ENCODE results near the gene ZNF280A. TPM values are rescaled to one million over a fixed set of nuclear protein-coding genes. Genes with fewer than 3 reads are reported as not detected.

ZNF280A gene
- total and polyA plus RNA-seq, 2 of the 8 experiments (the other 6 are each of a cell fraction or from before 2014, with no cell fraction given) = 0.09 to 0.61 TPM

GRCh38 chr22:22478470-22478869 lies 41.6 kb downstream of the ZNF280A start:
- Histone ChIP-seq H2BK12ac (ENCODE audit: low read depth, low read length) (no peak overlapping the region), H2AK5ac (ENCODE audit: low read depth, low read length) (no peak overlapping the region), H2AFZ (ENCODE audit: low read length) (no peak overlapping the region), H3K56ac (replicated peaks; ENCODE audit: insufficient read length, low read depth, low read length) (no peak overlapping the region), H2BK15ac (ENCODE audit: low read length) (no peak overlapping the region), H4K8ac (ENCODE audit: extremely low read depth, insufficient read depth, low read length) (no peak overlapping the region), H2BK20ac (ENCODE audit: low read length) (no peak overlapping the region), H3K36me3 (ENCODE audit: control insufficient read depth in 2 of 4, insufficient read depth in 4 of 4, low read length in 3 of 4) (no peaks in the 10 kb centered on the region), H3K23ac (ENCODE audit: insufficient read length) (no peak overlapping the region), H3K23me2 (ENCODE audit: low read depth, low read length) (no peaks in the 10 kb centered on the region), H4K91ac (replicated peaks; ENCODE audit: insufficient read length, low read length) (no peak overlapping the region), H3K4me3 (ENCODE audit: extremely low read depth in 1 of 4, insufficient read depth in 2 of 4, low read depth in 3 of 4, low read length in 4 of 4) (no peak overlapping the region), H3K18ac (ENCODE audit: extremely low read depth, low read length) (no peak overlapping the region), H2BK5ac (ENCODE audit: low read depth, low read length) (no peak overlapping the region), H4K20me1 (replicated peaks in 1 of 2; ENCODE audit: control insufficient read depth in 1 of 2, insufficient read depth in 2 of 2, low read length in 2 of 2) (no peaks in the 10 kb centered on the region), H3K9me3 (ENCODE audit: insufficient read depth in 2 of 2, low read depth in 1 of 2, low read length in 1 of 2) (no peaks in the 10 kb centered on the region), H3K27ac (ENCODE audit: low read depth, low read length) (no peak overlapping the region), H3K79me1 (ENCODE audit: low read depth, low read length) (no peaks in the 10 kb centered on the region), H3K4me2 (ENCODE audit: insufficient read depth in 1 of 2, low read depth in 2 of 2, low read length in 2 of 2) (no peak overlapping the region), H3K9ac (replicated peaks in 1 of 4; ENCODE audit: extremely low read depth in 1 of 4, low read depth in 3 of 4, low read length in 3 of 4) (no peak overlapping the region), H2BK120ac (replicated peaks; ENCODE audit: low read depth, low read length) (no peak overlapping the region), H3K14ac (ENCODE audit: insufficient read length) (no peak overlapping the region), H4K5ac (ENCODE audit: insufficient read length, low read depth, low read length) (no peak overlapping the region), H3K79me2 (ENCODE audit: control insufficient read depth in 1 of 2, insufficient read depth in 2 of 2, low read length in 2 of 2) (no peaks in the 10 kb centered on the region), H3K27me3 (replicated peaks in 1 of 4; ENCODE audit: control insufficient read depth in 3 of 4, extremely low read depth in 1 of 4, insufficient read depth in 3 of 4, low read length in 3 of 4) (peaks cover 0 to 26% (median 5%) of the 10 kb centered on the region in 4 experiments; a peak in 4 of 7 replicates), H3K4me1 (replicated peaks in 1 of 4; ENCODE audit: control insufficient read depth in 3 of 4, insufficient read depth in 4 of 4, low read length in 3 of 4) (peaks cover 0 to 7% (median 3%) of the 10 kb centered on the region in 4 experiments; a peak in 5 of 7 replicates), H3K4ac (replicated peaks; ENCODE audit: insufficient read length, low read depth, low read length) (no peak overlapping the region)
- ChIA-PET POLR2A (ENCODE audit: partially characterized antibody) (interaction anchor here (0.7 kb wide), 1 partner anchor 8 kb away, joined by 3 read pairs; no protein-coding TSS in a partner anchor), CTCF (ENCODE audit: partially characterized antibody) (interaction anchor here (0.6 to 7.9 kb wide), 6 partner anchors 15 to 819 kb away, joined by 3 to 45 read pairs (median 5); no protein-coding TSS in a partner anchor)
- TF ChIP-seq MAFK (IDR thresholded peaks at IDR 0.05; ENCODE audit: low read depth, low read length) (no peak), CHD2 (IDR thresholded peaks at IDR 0.05; ENCODE audit: low read length) (no peak), CHD1 (IDR thresholded peaks at IDR 0.05; ENCODE audit: low read depth, low read length) (no peak)
- FAIRE-seq (no peak), DNase-seq (ENCODE audit: low read depth in 1 of 2, low spot score in 2 of 2) (no peak)

Measured in H1 (cell line).